MV-4-11 (cell line): ENCODE data around the gene ZNF195.
"Not testable (repeated sequence)": the region's sequence is repeated elsewhere in the genome, so short reads cannot be mapped to it uniquely, and the experiment has no call there.

Source experiments
- DNase-seq: peaks from one replicate; lab custom pipeline; 2025; lab: John Stamatoyannopoulos, UW

ZNF195 gene

DNA sequence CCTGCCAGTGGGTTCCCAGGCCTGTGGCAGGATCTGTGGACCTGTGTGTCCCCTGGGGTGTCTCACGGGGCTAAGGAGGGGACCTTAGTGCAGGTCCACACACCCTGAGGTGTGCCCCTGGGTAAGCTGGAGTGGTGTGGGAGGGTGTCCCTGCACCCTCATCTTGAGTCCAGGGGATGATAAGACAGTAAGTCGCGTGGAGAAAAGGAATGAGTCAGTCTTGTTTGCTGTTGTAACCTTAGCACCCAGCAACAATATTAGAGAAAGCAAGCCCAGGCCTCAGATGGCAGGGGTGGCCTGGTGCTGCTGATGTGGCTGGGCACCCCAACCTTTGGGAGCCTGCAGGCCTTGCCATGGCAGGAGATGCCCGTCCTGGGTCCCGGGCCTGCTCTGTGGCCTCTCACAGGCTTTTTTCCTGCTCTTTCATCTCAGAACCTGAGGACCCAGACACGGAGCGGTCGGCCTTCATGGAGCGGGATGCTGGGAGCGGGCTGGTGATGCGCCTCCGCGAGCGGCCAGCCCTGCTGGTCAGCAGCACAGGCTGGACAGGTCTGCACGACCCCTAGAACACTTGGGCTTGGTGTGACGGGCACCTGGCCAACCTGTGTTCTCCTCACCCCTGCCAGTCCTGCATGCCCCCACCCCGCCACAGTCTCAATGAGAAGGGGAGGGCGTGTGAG, 23.4 kb upstream of the ZNF195 start:
- DNase-seq: not testable (repeated sequence)

DNA sequence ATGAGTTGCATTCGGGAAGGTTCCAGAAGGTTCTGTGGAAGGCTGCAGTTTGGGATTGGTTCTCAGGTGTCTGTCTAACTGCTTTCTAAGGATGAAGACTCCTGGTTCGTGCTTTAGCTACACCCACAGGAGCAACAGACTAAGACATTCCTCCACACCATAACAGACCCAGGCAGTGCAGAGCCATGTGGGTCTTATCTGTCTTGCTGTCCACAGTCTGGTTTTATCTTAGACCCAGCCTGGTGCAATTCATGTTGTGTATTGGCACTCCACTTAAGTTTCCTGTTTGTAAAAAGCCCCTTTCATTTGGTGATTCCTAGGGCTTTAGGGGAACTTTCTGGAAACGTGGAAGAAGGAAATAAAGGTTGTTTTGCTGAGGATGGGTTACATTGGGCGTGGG, 22.1 kb upstream of the ZNF195 start:
- not testable (repeated sequence) for DNase-seq

DNA sequence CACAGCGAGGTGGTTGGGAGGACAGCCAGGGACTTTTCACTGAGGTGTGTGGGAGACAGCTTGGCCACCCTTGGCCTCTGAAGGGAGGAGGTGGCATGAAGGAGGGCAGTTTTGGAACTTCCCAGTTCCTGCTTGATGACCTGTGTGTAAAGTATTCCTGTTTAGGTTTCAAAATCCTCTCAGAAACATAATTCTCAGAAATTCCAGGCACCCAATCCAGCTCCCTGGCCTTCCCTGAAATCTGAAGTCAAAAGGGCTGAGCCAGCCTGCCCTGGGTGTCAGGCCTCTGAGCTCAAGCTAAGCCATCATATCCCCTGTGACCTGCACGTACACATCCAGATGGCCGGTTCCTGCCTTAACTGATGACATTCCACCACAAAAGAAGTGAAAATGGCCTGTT, 19.6 kb upstream of the ZNF195 start:
- not testable (repeated sequence) for DNase-seq

DNA sequence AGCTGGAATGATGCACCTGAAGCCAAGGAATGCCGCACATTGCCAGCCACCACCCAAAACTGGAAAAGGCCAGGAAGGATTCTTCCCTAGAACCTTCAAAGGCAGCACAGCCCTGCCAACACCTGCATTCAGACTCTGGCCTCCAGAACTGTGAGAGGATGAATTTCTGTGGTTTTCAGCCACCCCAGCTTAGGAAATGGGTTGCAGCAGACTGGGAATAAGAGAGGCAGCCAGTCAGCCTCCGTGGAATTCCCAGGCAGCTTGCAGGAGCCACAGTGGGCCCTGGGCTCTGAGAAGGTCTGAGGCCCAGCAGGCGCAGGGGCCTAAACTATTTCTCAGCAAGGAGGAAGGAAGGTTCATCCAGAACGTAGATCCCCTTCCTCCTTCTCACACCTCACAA, 19.2 kb upstream of the ZNF195 start:
- DNase-seq: not testable (repeated sequence)

DNA sequence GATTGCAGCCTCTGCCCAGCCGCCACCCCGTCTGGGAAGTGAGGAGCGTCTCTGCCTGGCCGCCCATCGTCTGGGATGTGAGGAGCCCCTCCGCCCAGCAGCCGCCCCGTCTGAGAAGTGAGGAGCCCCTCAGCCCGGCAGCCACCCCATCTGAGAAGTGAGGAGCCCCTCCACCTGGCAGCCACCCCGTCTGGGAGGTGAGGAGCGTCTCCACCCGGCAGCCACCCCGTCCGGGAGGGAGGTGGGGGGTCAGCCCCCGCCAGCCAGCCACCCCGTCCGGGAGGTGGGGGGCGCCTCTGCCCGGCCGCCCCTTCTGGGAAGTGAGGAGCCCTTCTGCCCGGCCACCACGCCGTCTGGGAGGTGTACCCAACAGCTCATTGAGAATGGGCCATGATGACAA, 18.3 kb upstream of the ZNF195 start:
- not testable (repeated sequence) for DNase-seq

DNA sequence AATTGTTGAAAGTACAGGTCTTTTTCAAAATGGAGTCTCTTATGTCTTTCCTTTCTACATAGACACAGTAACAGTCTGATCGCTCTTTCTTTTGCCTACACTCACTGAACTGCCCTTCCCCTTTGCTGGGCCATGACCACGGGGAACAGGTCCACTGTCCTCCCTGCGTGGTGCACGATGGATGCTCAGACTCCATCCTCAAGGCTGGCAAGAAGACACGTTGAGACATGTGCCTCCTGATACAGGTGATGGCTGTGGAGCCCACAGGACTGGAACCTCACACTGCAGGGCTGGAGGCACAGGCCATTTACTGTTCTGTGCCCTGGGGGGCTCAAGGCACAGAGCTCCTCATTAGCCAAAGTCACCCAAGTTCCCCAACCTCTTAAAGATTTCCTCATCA, 16.5 kb upstream of the ZNF195 start:
- not testable (repeated sequence) for DNase-seq

DNA sequence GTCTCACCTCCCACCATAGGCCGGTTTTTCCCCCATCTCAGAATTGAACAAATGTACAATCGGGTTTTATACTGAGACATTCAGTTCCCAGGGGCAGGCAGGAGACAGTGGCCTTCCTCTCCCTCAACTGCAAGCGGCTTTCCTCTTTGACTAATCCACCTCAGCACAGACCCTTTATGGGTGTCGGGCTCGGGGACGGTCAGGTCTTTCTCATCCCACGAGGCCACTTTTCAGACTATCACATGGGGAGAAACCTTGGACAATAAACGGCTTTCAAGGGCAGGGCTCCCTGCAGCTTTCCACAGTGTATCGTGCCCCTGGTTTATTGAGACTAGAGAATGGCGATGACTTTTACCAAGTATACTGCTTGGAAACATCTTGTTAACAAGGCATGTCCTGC, 16.0 kb upstream of the ZNF195 start:
- not testable (repeated sequence) for DNase-seq

DNA sequence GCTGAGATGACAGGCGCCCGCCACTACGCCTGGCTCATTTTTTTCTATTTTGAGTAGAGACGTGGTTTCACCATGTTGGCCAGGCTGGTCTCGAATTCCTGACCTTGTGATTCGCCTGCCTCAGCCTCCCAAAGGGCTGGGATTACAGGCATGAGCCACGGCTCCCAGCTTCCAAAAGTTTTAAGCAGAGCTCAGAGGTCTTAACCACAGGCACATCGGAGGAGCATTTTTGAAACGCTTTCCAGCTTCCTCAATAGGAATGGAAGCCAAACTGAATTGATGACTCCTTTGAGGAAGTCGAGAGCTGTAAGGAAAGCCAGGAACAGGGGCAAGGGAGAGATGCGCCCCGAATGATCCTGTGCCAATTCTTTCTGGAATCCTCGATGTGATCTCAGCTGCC, 14.5 kb upstream of the ZNF195 start:
- not testable (repeated sequence) for DNase-seq

DNA sequence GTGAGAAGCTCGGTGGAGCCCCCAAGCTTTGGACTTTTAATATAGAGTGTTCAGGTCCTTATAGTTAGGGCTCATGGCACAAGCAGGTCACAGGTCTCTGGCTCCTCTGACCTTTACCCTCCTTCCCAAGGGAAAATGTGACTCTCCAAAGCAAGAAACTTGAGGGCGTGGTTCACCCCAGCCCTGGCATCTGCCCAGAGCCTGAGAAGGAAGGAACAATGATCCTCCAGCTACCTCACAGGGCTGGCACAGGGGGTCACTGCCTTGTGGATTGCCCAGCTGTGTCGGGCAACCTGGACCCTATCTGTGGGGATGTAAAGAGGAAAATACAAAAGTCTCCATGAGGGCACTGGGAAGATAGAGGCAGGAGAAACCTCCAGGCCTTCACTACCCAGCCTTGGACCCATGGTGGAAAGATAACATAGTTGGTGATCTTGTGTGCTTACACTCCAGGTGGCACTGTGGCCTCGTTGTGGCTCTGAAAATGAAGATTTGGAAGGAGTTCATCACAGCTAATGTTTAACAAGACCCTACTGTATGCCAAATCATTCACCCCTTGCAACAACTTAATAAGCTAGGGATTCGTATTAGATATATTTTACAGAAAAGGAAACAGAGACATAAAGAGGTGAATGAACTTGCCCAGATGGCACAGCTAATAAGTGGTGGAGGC, 3.8 kb upstream of the ZNF195 start:
- no peak for DNase-seq

DNA sequence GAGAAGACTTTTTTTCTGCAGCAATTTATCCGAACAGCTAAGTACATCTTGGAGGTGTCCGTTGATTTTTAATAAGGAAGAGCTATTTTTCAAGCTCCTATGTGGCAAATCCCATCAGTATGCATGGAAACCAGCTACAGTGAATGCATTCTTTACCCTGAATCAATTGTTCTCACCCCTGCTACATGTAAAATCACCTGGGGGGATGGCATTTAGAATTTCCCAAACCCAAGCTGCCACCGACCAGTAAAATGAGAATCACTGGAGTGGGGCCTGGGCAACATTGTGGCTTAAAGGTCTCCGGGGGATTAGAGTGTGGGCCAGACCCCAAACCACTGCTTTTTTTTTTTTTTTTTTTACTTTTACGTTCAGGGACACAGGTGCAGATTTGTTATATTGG, 2.8 kb upstream of the ZNF195 start:
- no peak for DNase-seq

DNA sequence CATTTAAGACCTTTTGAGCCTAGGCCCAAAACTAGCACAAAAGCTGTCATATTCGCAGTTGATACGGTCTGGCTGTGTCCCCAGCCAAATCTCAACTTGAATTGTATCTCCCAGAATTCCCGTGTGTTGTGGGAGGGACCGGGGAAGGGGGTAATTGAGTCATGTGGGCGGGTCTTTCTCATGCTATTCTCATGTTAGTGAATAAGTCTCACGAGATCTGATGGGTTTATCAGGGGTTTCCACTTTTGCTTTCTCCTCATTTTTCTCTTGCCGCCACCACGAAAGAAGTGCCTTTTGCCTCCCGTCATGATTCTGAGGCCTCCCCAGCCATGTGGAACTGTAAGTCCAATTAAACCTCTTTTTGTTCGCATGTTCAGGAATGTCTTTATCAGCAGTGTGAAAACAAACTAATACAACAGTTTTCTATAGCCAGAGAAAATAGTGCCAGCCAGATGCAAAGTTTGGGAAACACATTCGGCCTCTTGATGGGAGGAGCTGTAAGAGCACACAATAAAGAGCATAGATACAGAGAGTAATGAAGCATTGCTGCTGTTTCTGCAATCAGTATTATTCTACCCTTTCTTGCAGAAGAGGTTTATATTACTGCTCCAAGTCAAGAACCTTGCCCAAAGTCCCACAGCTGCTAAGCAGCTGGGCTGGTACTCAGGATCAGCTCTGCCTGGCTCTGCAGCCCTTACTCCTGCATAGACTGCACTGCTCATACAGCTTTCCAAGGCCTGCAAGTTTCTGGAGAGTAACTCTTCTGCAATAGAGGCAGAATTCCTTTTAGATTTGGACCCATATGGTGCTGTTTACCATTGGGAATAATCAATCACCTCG, 2.0 kb upstream of the ZNF195 start:
- DNase-seq: no peak

DNA sequence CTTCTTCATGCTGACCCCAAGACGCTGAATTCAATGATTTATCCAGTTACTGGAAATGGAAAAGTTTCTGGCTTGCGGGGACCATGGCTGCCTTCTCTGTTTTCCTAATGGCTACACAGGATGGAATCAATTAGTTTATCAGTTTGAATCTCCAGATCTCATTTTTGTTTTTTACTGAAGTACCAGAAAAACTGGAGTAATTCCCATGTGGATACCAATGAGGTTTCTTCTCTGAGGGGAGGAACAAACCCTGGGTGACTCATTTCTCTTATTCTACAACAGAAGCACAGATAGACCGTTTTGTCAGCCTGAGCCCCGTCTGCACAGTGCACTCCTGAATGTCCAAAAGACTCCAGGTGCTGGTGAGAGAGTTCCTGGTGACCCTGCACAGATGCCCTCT, 3.4 kb downstream of the ZNF195 start:
- no peak for DNase-seq

DNA sequence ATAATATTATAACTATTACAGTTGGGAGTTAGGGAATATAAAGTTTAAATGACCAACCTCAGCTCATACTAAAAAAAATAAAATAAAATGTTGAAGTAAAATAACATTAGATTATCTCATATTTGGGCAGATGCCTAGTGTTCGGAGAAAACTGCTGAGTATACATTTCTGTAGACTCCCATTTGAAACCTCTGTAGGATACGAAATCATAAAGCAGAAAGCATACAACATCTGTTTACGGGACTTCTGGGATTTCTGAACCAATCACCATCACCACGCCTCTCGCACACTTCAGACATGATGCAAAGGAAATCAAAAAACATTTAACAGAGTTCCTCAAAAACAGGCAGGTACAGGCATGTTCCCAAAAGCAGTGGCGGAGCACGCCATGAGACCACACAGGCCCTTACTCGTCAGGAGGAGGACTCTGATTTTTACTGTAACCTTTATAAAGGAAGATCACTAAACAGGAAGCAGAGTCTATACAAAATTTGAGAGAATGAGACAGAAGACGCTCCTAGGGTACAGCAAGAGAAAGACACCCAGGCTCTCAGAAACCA, 8.6 kb downstream of the ZNF195 start:
- DNase-seq: no peak

DNA sequence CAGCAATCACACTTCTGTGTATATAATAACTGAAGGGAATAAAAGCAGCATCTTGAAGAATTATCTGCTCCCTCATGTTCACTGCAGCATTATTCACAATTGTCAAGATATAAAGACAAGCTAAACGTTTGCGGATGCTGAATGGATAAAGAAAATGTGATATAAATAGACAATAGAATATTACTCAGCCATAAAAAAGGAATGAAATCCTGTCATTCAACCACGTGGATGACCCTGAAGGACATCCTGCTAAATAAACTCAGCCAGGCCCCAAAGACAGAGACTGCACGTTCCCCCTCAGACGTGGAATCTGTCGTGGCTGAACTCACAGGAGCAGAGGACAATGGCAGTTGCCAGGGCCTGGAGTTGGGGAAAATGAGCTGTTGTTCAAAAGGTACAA, 9.6 kb downstream of the ZNF195 start:
- no peak for DNase-seq

DNA sequence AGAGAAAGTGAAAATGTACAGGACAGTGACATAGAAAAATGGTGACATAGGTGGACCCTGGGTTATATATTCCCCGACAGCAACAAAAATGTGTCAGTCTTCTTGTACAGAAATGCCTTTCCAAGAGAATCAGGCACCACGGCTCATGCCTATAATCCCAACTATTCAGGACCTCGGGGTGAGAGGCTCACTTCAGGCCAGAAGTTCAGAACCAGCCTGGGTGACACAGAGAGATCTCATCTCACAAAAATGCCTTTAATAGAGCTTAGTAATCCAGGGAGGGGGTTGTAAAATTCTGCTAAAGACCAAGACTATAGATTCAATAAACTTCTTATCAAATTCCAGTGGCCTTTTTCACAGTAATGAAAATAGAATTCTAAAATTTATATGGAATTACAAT, 10.7 kb downstream of the ZNF195 start:
- DNase-seq: no peak

DNA sequence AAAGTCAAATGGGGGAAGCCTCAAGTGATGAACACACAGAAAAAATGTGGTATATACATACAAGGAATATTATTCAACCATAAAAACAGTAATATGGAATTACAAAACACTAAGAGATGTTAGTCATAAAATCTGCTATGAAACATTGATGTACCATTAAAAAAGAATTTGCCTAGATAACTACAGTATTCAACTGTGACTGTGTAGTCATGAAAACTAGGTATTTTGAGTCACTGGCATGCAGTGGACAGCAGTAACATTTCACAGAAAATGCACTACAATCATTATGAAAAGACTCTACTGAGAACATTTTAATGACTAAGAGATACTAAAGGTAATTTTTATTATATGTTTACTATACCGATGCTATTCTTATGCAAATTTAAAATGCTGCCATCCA, 11.7 kb downstream of the ZNF195 start:
- DNase-seq: no peak

DNA sequence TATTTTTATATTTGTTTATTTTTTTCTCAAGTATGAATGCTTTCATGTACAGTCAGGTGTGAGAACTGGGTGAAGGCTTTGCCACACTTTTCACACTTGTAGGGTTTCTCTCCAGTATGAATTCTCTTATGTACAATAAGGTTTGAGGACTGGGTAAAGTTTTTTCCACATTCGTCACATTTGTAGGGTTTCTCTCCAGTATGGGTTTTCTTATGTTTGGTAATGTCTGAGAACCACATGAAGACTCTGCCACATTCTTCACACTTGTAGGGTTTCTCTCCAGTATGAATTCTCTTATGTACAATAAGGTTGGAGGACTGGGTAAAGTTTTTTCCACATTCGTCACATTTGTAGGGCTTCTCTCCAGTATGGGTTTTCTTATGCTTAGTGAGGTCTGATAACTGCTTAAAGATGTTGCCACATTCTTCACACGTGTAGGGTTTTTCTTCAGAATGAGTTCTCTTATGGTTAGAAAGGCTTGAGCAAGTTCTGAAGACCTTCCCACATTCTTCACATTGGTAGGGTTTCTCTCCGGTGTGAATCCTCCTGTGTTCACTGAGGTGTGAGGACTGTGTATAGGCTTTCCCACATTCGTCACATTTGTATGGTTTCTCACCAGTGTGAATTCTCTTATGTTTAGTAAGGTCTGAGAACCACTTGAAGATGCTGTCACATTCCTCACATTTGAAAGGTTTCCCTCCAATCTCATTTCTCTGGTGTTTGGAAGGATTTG, 19.7 kb downstream of the ZNF195 start:
- DNase-seq: peak; percentile 25

DNA sequence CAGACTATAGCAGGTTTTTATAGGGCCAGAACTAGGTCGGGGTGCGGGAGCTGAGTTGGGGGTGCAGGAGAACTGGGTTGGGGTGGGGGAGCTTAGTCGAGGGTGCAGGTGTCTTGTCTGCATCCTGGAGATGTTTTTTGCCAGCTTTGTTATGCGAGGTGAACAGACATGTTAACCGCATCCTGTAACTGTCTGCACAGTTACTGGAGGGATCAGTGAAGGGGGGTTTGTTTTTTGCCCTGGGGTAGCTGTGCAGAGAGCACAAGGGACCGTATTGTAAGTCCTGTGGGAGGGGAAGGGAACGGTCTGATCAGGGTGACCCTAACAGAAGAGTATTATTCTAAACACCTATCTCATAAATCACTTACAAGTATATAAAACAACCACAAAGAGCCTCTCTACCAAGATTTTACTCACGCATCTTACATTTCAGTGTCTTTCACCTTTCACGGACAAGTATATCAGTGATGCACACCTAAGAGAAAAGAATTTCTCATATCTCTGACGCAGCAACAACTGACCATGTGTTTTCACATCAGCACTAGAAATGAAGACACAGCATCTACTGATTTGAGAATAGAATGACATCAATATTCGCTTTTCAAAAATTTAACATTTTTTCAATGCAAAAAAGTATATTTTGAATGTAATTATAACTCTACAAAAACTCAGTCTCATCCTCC, 20.8 kb downstream of the ZNF195 start:
- DNase-seq: no peak

DNA sequence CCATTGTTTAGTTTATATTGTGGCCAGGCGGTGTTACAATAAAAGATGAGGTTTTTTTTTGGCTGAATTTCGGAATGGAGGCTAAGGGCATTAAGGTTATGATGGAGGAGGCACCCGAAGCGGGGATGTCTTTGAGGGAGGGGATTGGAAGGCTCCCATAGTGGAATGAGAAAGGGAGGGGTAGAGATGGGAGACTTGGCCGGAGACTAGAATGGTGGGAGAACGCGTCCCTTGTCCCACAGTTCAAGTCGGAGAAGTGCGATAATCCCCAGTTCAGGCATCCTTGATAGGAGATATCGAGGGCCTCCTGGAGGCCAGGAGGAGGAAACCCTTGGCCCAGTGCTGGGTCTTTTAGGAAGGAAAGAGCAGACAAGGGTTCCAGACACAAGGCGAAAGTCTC, 21.6 kb downstream of the ZNF195 start:
- DNase-seq: no peak

DNA sequence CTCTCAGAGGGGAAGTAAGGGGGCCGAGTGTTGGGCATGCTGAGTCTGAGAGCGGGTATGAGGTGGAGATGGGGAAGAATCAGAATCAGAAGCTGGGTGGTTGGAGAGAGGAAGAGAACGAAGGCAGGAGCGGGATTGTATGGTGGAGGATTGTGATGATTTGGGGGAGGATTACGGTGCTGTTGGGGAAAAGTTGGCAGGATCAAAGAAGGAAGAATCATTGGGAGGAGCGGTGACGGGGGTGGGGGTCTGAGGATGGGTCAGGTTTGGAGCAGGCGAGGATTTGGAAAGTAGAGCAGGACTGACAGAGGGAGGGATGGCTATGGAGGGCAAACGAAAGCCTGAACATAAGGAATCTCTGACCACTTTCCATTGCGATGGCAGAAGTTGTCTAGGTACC, 22.1 kb downstream of the ZNF195 start:
- no peak for DNase-seq

DNA sequence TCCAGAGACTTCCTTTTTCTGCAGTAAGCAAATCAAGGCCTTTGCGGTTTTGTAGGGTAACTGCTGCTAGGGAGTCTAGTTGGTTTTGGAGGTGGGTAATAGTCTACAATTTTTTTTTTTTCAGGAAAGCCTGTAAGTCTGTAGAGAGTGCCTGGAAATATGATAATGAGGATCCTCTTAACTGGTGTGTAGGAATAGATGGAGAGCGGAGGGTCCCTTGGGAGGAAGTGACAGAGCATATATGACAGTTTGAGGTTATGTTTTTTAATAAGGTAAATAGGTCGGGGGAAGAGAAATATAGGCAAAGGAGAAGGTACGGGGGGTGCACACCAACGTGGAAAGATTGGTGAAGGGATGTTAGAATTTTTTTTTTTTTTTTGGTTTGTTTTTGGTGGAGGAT, 25.9 kb downstream of the ZNF195 start:
- no peak for DNase-seq
